Epidermal melanocyte (primary cell): ENCODE results near the gene FAM156B.
"Not testable (repeated sequence)": the region's sequence is repeated elsewhere in the genome, so short reads cannot be mapped to it uniquely, and the experiment has no call there.

Experiments used
- DNase-seq: peaks from one replicate; pipeline ENCODE4 v3.0.0; 2011; ENCODE audit warnings: low spot score; ENCODE audit not compliant: insufficient read length

The FAM156B gene, protein sequence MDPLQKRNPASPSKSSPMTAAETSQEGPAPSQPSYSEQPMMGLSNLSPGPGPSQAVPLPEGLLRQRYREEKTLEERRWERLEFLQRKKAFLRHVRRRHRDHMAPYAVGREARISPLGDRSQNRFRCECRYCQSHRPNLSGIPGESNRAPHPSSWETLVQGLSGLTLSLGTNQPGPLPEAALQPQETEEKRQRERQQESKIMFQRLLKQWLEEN

GRCh38 chrX:52896855-52897709 lies at the start of gene FAM156B:
TSS of gene FAM156B (plus strand) at chrX:52897330. CDS start at chrX:52907226, 9,896 bp downstream.
- DNase-seq = not testable (repeated sequence)

- DNase-seq = no peak
Observed at GRCh38 chrX:52852110-52852860, 44.8 kb upstream of the FAM156B start.

DNA sequence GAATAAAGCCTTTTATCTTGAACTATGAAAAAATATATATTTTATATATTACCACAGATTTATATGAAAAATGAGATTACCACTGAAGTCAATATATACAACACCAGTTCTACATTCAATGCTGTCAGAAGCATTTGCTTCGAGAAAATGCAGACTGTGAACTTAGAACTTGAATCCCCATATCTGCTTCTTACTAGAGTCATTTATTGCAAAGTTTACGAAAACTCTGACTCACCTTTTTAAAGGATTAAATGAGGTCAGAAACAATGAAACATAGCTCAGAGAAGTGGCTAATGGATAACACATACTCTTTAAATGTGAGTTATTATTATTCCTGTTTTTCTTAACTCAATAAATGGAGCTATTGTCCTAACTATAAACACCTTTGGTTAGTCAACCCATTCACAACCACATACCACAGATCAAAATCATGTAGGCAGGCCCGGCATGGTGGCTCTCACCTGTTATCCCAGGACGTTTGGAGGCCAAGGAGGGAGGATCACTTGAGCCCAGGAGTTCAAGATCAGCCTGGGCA lies 40.1 kb upstream of the FAM156B start:
- DNase-seq = not testable (repeated sequence)

- DNase-seq = no peak
Observed at GRCh38 chrX:52865343-52865998, 31.7 kb upstream of the FAM156B start.

- no peak for DNase-seq
Observed at GRCh38 chrX:52867610-52868348, 29.4 kb upstream of the FAM156B start, which contains the start of gene XAGE3. TSS of gene XAGE3 (minus strand) at chrX:52868083. CDS start at chrX:52867133, 950 bp downstream.

- no peak for DNase-seq
Observed at GRCh38 chrX:52870046-52870445, 27.1 kb upstream of the FAM156B start.

- DNase-seq = not testable (repeated sequence)
Observed at GRCh38 chrX:52873825-52874224, 23.3 kb upstream of the FAM156B start.

DNA sequence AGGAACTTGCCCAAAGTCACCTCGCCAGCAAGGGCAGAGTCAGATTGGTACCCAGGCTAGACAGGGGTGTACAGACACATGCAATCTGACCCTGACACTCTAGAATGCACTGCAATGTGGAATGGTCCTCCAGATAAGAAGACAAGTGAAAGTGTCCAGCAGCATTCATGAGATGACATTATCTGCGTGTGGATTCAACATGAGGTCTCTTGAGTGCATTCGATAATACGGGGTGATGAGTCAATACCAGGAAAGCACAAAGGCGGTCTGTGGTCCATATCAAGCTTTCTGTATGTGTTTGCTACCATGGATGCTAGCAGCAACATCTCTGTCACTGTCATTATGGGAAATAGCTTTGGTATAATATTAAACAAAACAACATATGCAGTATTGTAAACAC lies 22.5 kb upstream of the FAM156B start:
- no peak for DNase-seq

- not testable (repeated sequence) for DNase-seq
Observed at GRCh38 chrX:52875436-52875835, 21.7 kb upstream of the FAM156B start.

GRCh38 chrX:52876386-52876785 lies 20.7 kb upstream of the FAM156B start:
- DNase-seq = not testable (repeated sequence)

DNA sequence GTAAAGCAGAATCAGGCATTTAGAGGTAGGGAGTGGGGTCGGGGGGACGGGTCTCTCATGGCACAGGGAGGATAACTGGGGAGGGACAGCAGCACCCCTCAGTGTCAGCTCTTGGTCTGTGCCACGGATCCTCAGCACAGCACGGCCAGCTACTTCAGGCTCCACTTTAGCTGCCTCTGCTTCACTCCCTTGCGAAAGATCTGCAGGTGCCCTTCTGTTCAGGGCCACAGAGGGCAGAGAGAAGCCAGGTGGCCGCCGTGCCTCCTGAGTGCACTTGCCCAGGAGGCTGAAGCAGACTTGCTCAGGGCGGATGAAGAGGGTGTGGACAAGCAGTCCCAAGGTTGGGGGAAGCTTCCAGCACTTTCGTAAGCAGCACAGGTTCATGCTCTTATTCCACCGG lies 9.7 kb upstream of the FAM156B start:
- DNase-seq = not testable (repeated sequence)

DNA sequence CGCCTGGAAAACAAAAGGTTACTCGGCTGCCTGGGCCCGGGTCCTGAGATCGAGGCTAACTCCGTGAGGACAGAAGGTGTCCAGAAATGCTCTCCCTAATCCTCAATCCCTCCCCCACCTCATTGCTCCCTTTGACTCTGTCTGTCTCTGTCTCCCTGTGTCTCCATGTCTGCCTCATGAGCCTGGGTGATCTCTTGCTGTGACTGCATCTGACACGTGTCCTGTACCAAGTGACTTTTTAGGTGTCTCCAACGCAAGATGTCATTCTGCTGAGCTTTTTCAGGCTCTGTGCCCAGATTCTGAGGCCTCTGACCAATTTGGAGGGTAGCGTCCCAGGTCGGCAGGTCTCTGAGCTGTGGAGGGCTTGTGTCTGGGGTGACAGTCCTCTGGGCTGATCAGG lies 9.0 kb upstream of the FAM156B start:
- DNase-seq = not testable (repeated sequence)

DNA sequence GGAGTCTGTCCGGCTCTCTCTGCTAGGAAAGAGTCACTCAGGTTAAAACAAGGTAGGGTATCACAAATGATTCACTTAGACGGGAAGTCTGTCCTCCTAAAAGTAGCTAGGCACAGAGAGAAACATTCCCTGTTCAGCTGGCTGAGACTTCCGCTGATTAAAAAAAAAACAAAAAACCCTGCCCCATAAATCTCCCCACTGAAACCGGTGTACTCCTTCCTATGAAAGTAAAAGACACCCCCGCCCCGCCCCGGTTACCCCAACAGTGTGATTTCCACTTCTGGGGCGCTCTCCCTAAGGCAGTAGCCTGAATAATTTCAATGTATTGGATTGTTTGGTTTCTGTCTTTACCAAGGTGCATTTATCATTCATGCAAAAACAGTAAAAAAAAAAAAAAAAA lies 692 bp upstream of the FAM156B start:
- not testable (repeated sequence) for DNase-seq

GRCh38 chrX:52905531-52905930 lies 8.4 kb downstream of the FAM156B start:
- DNase-seq = not testable (repeated sequence)

- not testable (repeated sequence) for DNase-seq
Observed at GRCh38 chrX:52906072-52906471, 8.9 kb downstream of the FAM156B start.

- not testable (repeated sequence) for DNase-seq
Observed at GRCh38 chrX:52907137-52907536, 10.0 kb downstream of the FAM156B start.

- DNase-seq = not testable (repeated sequence)
Observed at GRCh38 chrX:52907900-52908299, 10.8 kb downstream of the FAM156B start.

GRCh38 chrX:52909313-52909969 lies 12.3 kb downstream of the FAM156B start:
- DNase-seq = not testable (repeated sequence)

DNA sequence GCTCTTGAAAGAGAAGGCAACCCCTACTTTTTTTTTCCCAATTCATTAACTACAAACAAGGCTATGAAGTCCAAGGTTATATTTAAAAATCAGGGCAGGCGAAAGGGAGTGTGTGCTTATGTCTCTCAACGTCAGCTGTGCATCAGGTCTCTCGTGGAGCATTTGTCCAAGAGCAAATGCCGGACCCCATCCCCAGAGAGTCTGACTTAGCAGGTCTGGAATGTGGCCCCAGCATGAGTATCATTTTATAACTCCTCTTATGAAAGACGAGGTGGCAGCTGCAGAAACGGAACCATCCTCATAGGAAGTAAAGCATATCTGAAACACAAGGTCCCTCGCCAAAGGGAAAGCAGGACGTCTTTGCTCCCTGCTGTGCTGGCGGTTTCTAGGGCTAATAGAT lies 16.6 kb downstream of the FAM156B start:
- DNase-seq = not testable (repeated sequence)

DNA sequence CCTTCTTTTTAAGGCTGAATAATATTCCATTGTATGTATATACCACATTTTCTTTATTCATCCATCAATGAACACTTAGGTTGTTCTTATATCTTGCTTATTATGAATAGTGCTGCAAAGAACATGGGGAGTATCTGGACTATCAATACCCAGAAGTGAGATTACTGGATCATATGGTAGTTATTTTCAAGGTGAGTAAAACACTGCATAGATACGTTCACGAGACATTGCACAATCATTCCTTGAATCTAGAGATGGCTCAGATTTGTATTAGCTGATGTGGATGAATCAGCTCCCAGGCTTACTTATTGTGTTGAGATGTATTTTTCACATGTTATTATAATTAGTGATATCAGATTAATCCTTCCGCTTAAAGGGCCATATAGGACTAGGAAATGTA lies 17.6 kb downstream of the FAM156B start:
- DNase-seq = not testable (repeated sequence)
